HK-2 (cell line): ENCODE measurements around the gene CENPW.

Source experiments
- DNase-seq: peaks from one replicate; pipeline ENCODE4 v3.0.0-alpha.2; 2018; ENCODE audit not compliant: unreplicated experiment

Gene CENPW

GRCh38 chr6:126339796-126340609 is at the start of gene CENPW:
Gene CENPW (plus strand): TSS chr6:126340115. CDS start chr6:126340274, 159 bp downstream.
- peak; percentile 94 for DNase-seq

DNA sequence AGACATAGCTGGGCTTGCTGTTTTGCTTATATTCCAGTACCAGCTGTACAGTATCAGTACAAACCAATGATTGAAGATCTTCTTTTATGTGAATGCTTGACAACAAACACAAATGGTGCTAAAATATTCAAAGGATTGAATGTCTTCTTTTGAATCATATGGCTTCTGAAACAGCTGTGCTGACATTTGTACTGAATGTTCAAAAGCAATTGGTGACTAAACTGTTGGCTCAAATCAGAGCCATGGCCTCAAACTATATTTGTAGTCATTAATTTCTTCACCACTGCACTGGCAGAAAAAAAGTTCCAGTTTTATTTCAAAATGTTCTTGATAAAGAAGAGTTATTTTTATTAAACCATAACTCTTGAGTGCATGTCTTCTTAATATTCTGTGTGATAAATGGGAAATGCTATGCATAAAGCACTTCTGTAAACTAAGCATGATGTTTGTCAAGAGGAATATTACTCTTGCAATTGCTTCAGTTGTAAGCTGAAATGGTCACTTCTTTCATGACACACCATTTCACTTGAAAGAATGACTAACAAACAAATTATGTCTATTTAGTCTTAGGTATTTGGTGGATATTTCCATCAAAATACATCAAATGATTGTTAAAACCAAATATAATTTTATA is 45.9 kb upstream of the CENPW start:
- no peak for DNase-seq

DNA sequence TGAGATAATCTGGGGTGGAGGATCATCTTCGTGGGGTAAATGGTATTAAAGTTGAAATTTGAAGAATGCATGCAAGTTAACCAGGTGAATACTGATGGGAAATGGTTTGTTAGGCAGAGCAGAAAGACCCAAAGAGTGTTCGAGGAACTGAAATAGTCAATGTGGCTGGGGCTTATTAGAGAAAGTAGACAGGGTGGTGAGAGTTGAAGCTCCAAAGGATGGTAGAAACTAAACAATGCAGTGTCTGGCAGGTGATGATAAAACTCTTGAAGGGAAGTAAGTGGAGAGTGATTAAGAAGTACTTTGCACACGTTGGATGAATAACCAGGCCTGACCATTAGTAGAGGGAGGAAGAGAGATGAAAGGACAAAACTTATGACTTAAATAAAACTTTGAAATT is 39.8 kb upstream of the CENPW start:
- DNase-seq, result no peak

- no peak for DNase-seq
These were observed 39.2 kb upstream of the CENPW start for GRCh38 chr6:126300735-126301134.

DNA sequence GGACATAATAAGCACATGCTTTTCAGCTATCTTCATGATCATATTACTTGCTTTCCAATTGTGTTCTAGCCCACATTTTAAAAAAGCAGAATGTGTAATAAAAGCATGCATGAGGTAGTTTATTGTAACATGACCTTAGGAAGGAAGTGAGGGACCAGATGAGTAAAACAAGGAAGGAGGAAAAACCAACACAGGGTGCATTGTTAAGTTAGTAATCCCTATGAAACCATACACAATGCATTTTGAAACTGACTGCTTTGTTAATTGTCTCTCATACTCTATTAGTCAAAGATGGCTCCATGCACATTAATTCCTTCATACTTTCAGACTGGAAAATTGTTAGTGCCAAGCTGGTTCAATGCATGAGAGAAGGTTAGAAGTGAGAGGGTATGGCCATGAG is 37.7 kb upstream of the CENPW start:
- no peak for DNase-seq

- peak; percentile 3 for DNase-seq
These were observed 32.1 kb upstream of the CENPW start for GRCh38 chr6:126307849-126308248.

- no peak for DNase-seq
These were observed 31.6 kb upstream of the CENPW start for GRCh38 chr6:126308362-126308761.

GRCh38 chr6:126312013-126312665 is 27.8 kb upstream of the CENPW start:
- no peak for DNase-seq

DNA sequence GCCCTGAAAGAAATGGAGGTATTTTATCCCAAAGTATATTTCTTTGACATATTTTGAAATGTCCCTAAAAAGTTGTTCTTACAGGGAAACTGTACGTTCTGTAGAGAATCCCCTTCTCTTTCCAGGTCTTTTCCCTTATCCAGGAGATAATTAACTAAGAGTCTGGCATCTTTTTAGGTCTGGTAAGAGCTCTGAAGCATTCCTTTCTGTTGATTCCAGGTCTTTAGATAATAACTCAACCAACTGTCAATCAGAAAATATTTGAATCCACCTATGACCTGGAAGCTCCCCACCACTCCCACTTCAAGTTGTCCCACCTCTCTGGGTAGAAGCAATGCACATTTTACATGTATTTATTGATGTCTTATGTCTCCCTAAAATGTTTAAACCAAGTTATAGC is 26.0 kb upstream of the CENPW start:
- no peak for DNase-seq

DNA sequence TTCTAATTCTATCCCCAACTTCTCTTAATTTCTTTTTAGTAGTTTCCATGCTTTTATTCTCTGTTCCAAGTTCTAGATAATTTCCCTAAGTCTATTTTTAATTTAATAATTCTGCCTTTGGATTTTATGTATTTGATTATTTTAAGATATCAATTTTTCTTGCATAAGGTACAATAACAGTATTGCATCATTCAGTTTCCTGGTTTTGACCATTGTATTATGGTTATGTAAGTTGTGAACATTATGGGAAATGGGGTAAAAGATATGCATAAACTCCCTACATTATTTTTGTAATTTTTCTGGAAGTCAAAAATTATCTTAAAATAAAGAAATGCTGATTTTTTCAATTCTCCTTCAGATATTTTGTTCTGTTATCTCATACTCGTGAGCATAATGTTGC is 21.1 kb upstream of the CENPW start:
- DNase-seq, result no peak

GRCh38 chr6:126333729-126334128 is 6.2 kb upstream of the CENPW start:
- no peak for DNase-seq

GRCh38 chr6:126335210-126335609 is 4.7 kb upstream of the CENPW start:
- no peak for DNase-seq

GRCh38 chr6:126337323-126337722 is 2.6 kb upstream of the CENPW start:
- no peak for DNase-seq

DNA sequence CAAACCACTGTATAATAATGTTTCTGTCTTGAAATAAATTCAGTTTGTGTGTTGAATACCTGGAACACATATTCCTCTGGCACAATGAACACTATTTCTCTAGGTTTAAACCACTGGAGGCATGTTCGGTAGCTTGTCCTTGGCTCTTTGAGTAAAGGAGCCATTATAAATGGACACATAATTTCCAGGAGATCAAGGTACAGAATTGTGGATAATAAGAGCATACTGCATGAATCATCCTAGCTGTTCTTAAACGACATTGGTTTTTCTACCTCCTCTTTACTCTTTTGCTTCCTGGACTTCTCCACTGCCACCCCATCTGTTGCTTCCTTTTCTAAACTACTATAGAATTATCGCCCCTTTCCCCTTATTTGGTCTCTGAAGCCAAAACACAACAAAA is 1.2 kb downstream of the CENPW start:
- DNase-seq, result no peak

DNA sequence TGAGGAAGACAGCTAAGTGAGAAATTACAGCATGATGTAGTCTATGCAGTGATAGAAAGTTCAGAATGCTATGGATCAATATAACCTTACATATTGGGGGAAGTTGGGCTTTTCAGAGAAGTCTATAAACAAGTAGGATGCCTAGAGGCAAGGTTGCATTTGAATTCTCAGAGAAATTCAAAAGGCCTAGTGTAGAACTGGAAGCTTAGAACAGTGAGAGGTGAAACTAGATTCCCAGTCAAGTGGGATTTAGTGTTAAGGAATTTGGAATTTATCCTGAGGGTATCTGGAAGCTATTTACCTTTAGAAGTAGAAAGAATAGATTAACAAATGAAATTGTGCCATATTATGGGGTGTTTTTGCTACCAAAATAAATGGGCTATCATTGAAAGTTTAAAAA is 4.3 kb downstream of the CENPW start:
- no peak for DNase-seq

GRCh38 chr6:126351960-126352359 is 12.0 kb downstream of the CENPW start:
- no peak for DNase-seq

DNA sequence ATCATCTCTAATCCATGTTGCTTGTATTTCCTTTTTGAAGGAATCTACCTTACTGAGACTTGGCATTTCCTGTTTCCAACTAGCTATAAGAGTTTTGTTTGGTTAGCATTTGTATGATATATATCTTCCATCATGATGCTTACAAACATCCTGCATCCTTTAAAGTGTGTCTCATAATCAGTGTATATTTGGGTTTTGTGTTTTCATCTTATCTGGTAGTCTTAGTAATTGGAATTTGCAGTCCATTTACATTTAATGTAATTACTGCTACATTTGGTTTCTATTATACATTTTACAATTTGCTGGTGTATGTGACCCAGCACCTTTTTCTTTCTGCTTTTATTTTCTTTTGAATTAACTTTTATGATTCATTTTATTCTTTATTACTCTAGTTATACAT is 12.6 kb downstream of the CENPW start:
- no peak for DNase-seq

DNA sequence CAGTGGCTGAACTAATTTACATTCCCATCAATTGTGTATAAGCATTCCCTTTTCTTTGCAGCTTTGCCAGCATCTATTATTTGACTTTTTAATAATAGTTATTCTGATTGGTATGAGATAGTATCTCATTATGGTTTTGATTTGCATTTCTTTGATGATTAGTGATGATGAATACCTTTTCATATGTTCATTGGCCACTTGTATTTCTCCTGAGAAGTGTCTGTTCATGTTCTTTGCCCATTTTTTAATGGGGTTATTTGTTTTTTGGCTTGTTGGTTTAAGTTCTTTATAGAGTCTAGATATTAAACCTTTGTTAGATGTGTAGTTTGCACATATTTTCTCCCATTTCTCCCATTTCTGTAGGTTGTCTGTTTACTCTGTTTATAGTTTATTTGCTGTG is 16.6 kb downstream of the CENPW start:
- no peak for DNase-seq

DNA sequence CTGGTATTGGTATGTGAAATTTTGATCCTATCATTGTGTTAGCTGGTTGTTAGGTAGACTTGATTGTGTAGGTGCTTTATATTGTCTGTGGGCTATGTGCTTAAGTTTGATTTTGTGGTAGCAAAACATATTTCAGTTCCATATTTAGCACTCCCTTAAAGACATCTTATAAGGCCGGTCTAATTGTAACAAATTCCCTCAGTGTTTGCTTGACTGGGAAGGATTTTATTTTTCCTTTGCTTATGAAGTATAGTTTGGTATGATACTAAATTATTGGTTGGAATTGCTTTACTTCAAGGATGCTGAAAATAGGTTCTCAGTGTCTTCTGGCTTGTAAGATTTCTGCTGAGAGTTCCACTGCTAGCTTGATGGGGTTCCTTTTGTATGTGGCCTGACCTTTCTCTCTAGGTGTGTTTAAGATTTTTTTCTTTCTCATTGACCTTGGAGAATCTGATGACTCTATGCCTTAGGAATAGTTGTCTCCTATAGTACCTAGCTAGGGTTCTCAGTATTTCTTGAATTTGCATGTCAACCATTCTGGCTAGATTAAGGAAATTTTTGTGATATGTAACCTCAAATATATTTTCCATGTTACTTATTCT is 20.1 kb downstream of the CENPW start:
- no peak for DNase-seq

DNA sequence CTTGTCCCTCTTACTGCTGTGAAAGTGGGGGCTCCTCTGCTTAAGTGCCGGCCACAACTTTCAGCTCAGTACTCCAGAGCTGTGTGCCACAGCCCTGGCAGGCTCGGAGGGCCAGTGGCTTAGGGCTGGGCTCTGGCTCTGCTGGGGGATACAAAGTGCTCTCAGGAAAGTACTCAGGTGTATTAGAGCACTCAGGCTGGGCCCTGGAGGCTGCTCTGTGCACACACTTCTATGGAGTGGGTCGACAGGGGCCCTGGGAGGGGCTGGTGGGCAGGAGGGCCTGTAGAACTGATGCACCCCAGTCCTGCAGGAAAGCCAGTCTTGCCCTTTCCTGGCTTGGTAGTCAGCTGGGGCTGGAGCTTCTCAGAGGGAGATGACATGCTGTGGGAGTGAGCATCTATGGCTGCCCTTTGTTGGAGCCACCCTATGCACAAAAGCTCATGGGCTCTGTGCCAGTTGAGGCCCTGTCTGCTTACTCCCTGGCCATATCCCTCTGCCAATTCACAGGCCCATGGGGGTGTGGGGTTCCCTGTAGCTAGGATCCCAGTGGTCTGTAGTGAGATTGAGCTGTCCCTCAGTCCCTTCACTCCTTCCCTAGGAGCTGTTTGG is 22.0 kb downstream of the CENPW start:
- no peak for DNase-seq

GRCh38 chr6:126367849-126368248 is 27.9 kb downstream of the CENPW start:
- DNase-seq, result no peak

DNA sequence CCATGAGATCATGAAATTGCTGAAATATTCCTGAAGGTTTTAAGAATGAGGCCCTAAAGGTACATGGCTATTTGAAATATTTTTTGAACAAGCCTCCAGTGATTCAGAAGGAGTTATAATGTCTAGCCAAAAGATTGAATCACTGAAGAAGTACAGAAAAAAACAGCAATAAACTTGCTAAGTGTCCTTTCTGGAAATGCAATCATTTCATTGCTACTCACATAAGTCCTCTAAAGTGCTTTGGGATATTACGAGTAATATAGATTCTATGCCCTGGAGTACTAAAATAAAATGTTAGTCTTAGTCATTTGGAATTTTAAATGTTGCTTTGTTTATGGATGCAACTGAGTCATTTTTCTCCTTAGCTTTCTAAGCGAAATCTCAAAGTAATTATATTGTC is 32.7 kb downstream of the CENPW start:
- no peak for DNase-seq
